HG02884 (cell line): ENCODE data around the gene NHERF1.

Source experiments
- ATAC-seq: cut with Tn5 transposase; IDR thresholded peaks from one replicate; pipeline ENCODE4 v1.9.1; 2021; ENCODE audit warnings: mild to moderate bottlenecking, moderate library complexity; ENCODE audit not compliant: unreplicated experiment

The NHERF1 gene

GRCh38 chr17:74748279-74748528, 224 bp upstream of the NHERF1 start:
- no peak for ATAC-seq

GRCh38 chr17:74749279-74750038, 1.0 kb downstream of the NHERF1 start:
- ATAC-seq: peak; percentile 4

- no peak for ATAC-seq
Observed at GRCh38 chr17:74750039-74750326, 1.6 kb downstream of the NHERF1 start.

GRCh38 chr17:74750327-74751069, 2.1 kb downstream of the NHERF1 start:
- no peak for ATAC-seq

GRCh38 chr17:74752415-74752814, 4.0 kb downstream of the NHERF1 start:
- ATAC-seq: no peak

- ATAC-seq: no peak
Observed at GRCh38 chr17:74752822-74753401, 4.5 kb downstream of the NHERF1 start.

- ATAC-seq: no peak
Observed at GRCh38 chr17:74754832-74755231, 6.4 kb downstream of the NHERF1 start.

GRCh38 chr17:74755533-74755932, 7.1 kb downstream of the NHERF1 start:
- ATAC-seq: no peak

- no peak for ATAC-seq
Observed at GRCh38 chr17:74756891-74757290, 8.5 kb downstream of the NHERF1 start.

- ATAC-seq: no peak
Observed at GRCh38 chr17:74757502-74757901, 9.1 kb downstream of the NHERF1 start.

GRCh38 chr17:74757931-74758847, 9.8 kb downstream of the NHERF1 start:
- ATAC-seq: no peak

GRCh38 chr17:74758848-74759168, 10.4 kb downstream of the NHERF1 start:
- no peak for ATAC-seq

GRCh38 chr17:74759243-74759801, 10.9 kb downstream of the NHERF1 start:
- ATAC-seq: no peak

GRCh38 chr17:74759941-74760340, 11.5 kb downstream of the NHERF1 start:
- ATAC-seq: no peak

- ATAC-seq: no peak
Observed at GRCh38 chr17:74760404-74761105, 12.1 kb downstream of the NHERF1 start.

GRCh38 chr17:74761419-74761818, 13.0 kb downstream of the NHERF1 start:
- ATAC-seq: no peak

- ATAC-seq: no peak
Observed at GRCh38 chr17:74761931-74762330, 13.5 kb downstream of the NHERF1 start.

- no peak for ATAC-seq
Observed at GRCh38 chr17:74763565-74764387, 15.3 kb downstream of the NHERF1 start.

- ATAC-seq: no peak
Observed at GRCh38 chr17:74764751-74765286, 16.4 kb downstream of the NHERF1 start.

- ATAC-seq: no peak
Observed at GRCh38 chr17:74766413-74766812, 18.0 kb downstream of the NHERF1 start.
